Stimulated activated CD8-positive, alpha-beta memory T cell treated with anti-CD3 and anti-CD28 coated beads, Interleukin-4, amount 100 ng/mL, for 24 hours (primary cell): ENCODE data around the gene CBFA2T3.

Experiments used
- DNase-seq: peaks from one replicate; pipeline ENCODE4 v3.0.0-alpha.2; 2020; ENCODE audit warnings: low read depth

The CBFA2T3 gene

DNA sequence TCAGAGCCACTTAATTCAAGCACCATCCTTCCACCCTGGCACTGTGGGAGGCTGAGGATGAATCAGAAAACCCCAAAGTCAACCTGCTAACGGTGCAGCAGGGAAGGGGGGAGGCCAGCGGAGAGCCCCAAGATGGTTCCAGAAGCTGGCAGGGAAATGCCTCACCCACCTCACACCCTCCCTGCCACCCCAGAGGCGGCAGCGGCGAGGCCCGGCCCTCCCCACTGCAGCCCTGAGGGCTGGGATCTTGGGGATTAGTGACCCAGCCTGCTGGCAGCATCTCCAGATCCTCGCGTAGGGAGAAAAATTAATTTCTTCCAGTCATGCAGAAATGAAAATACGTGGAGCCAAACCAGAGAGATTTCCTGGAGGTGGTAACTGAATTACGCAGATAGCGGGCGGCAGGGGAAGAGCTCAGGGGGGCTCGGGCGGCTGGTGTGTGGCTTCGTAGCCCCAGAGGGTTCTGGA lies 38.2 kb downstream of the CBFA2T3 start:
- DNase-seq, result no peak

DNA sequence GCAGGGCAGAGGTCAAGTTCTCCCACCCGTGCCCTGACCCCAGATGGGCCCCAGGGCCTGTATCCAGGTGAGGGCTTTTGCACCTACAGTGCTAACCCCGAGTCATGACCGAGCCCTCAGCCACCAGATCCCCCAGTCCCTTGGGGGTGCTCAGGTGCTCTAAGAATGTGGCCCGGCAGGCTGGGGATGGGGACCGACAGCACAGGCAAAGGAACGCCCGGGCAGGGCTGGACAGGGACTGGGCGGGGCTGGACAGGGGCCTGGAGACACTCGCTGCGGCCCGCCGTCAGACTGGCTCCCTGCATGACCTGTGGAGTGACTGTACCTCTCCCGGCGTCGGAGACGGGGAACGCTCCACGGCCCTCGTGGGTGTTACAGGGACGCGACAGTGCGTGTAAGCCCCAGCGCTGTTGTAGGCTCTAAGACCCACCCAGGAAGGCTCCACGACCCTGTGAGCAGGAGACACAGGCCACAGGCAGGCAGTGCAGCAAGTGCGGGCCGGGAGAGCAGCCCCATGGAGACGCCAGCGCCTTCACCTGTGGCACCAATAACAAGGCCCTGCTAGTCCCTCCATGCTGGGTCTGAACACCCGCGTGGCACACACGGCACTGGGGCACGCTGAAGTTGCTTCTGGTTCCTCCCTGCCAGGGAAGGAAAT lies 38.8 kb downstream of the CBFA2T3 start:
- DNase-seq, result no peak

DNA sequence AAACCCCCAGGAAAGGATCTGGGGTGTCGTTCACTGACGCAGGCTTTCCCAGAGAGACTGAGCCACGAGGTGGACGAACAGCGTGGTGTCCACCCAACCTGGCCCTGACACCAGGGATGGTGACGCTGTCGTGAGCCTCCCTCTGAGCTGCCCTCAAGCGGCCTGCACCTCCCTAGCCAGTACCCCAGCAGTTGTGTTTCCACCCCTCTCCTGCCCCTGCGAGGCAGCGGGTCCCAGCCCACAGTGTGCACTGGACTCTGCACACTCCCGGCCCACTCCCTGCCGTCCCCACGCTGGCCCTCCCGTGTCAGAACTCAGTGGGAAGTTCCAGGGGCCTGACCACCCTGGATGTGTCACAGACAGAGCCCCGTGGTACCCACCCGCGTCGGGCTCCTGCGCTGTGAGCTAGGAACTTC lies 39.8 kb downstream of the CBFA2T3 start:
- no peak for DNase-seq

DNA sequence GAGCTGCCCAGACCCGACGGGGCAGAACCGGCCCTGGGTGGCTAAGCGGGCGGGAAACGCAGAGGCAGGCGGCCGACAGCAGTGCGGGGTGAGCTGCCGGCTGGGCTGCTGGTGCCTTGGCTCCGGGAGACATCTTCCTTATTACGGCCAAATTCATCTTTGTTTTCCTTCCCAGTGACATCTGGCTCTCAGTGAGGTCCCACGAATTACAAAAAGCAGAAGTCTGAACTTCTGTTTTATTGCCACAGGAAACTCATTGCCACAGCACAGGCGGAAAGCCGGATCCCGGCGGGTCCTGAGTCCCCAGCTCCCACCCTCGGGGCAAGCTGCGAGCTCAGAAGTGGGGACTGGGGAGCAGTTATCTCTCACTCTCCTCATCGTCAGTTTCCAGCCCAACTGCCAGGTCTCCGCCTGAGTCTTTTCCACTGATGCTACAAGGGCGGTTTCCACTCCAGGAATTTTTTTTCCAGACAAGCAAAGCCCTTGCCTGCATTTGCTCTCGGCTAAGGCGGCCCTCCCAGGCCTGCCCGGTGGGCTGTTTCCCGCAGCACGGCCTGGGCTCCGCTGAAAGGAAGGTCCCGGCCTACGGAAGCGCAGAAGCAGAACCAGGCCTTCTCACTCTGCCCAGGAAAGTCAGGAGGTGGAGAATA lies 40.3 kb downstream of the CBFA2T3 start:
- no peak for DNase-seq

DNA sequence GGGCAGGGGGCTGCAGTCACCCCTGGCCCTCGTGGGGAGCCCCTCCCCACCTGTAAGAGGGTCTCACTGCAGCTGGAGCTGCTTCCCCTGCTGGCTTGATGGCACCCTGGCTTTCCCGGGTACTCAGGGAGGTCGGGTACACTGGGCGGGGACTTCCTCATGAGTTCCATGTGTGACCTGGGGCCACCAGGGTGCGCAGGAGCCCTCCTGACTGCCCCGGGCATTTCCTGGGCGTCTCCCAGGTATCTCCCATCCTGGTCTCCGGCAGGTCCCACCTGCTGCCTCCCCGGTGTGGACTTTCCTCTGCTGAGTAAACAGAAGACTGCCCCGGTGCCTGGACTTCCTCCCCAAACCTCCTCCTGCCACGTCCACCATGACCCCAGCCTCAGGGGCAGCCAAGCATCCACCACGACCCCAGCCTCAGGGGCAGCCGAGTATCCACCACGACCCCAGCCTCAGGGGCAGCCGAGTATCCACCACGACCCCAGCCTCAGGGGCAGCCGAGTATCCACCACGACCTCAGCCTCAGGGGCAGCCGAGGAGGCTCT lies 40.9 kb downstream of the CBFA2T3 start:
- no peak for DNase-seq

DNA sequence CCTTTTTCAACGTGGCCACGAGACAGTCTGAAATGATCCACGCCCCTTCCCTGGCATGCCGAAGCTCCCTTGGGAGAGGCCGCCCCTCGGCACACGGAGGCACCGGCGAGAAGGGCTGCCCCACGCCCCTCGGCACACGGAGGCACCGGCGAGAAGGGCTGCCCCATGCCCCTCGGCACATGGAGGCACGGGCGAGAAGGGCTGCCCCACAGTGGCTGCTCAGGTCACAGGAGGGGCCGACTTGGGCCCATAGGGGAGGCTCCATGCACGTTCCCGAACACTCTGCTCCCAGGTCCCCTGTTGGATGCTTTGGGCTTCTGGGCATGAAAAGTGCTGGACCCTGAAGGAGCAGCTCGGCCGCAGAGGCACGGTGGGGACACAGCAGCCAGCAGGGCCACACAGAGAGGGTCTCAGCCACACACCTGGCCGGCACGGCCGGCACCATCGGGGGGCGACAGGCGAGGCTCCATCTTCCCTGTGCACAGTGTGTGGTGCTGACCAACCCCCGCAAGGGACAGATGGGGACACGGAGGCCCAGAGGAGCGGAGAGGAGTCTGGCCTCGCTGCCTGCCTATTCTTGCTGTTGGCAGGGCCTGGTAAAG lies 42.8 kb downstream of the CBFA2T3 start:
- DNase-seq, result no peak

DNA sequence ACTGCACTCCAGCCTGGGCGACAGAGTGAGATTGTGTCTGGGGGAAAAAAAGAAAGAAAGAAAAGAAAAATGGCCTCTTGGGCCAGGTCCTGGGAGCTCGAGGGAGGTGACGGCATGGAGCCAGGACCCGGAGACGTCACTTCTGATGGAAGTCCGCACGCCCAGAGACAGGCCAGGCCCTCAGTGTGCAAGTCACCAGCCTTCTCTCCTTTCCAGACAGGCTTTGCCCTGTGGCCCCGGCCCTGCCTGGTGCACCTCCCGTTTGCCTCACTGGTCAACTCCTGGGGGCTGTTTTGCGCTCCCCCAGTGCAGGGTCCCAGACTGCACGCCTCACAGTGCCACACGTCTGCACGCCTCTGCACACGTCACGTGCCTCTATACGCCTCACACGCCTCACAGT lies 44.1 kb downstream of the CBFA2T3 start:
- no peak for DNase-seq

DNA sequence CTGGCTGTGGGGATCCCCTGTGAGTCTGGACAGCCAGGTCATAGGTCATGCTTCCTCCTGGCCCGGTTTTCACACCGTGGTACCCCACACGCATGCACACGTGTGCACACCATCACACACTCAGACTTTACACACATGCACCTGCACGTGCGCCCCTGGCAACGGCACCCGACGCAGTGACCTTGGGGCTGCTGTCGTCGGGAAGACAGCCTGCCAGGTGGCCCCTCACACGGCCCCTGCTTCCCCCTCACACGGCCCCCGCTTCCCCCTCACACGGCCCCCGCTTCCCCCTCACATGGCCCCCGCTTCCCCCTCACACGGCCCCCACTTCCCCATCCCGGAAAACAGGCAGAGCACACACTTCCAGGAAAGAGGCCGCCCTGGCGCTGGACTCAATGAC lies 45.1 kb downstream of the CBFA2T3 start:
- DNase-seq, result no peak

DNA sequence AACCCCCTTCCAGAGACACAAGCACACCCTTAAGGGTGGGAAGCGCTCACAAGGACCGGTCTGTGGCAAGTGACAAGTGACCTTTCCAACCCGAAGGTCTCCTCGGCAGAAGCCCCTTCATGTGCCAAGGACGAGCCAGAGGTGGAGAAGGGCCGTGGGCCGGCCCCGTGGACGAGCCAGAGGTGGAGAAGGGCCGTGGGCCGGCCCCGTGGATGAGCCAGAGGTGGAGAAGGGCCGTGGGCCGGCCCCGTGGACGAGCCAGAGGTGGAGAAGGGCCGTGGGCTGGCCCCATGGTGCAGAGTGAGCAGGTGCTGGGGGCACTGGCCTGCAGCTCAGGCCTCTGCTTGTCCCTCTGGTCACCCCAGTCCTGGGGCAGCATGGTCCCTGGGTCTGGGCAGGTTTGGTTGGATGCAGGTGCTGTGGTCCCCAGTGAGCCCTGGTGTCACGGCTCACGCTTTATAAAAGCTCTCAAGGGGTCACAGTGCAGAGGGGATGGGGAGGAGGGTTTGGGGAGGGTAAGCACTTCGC lies 45.6 kb downstream of the CBFA2T3 start:
- DNase-seq, result no peak

DNA sequence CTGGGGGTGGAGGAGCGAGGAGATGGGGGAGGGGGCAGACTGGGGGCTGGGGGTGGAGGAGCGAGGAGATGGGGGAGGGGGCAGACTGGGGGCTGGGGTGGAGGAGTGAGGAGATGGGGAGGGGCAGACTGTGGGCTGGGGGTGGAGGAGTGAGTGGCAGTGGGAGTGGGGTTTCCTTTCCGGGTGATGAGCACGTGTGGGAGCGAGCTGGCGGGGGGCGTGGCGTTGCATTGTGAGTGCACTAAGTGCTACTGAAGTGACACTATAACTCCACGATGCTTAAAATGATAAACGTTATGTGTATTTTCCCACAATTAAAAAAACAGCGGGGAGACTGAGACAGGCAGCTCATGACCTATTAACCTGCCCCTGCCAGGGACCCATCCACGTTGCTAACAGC lies 46.3 kb downstream of the CBFA2T3 start:
- no peak for DNase-seq

DNA sequence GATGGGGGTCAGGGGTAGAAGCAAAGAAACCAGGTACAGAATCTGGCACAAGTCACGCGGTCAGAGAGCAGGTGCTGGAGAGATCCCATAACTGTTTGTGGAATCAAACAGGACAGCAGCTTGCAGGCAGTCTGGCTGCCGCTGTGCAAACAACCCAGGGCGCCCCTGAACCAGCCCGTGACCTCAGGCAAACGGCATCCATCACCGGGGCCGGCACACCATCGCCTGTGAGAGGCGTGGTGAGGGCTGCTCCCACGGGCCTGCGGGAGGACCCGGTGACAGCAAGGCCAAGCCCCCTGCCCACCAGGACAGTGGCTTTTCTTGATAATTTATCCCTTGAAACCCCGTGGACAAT lies 47.9 kb downstream of the CBFA2T3 start:
- DNase-seq, result no peak

DNA sequence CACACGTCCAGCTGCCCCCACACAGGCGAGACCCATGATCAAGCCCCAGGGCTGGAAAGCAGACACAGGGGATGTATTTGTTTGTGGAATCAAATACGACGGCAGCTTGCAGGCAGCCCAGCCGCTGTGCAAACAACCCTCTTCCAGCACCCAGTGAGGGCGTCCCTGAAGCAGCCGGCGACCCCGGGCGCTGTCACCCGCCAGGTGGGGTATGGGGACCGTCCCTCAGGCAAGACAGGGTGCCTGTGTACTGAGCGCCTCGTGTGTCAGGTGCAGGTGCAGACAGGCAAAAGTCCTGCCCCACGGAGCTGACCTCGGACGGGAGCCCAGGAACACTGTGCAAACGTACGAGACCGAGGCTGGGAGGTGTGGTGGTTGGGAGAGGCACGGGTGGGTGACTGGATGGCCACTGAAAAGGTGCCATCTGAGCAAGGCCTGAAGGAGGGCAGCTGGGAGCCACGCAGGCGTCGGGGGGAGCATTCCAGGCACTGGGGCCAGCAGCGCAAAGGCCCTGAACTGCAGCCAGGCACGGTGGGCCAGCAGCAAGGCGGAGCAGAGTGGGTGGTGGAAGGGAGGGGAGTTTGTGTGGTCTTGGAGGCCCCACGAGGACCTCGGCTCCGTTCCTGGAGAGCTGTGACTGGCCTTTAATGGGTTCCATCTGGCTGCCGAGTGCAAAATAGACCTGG lies 48.5 kb downstream of the CBFA2T3 start:
- no peak for DNase-seq

DNA sequence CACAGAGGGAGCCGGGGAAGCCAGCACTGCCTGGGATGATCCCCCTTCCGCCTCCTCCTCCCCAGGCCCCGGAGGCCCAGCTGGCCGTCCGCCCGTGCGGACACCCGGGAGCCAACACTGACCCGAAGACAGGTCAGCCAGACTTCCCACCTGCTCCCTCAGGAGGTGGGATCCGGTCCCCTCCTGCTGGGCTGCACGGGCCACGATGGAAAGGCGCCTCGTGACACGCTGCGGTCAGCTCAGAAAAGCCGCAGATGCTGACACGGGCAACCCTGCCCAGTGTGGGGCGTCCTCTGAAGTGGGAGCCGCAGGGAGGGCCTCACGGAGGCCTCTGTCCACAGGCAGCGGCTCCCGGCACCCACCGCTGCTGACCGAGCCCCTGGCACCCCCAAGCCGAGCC lies 49.3 kb downstream of the CBFA2T3 start:
- DNase-seq, result no peak

DNA sequence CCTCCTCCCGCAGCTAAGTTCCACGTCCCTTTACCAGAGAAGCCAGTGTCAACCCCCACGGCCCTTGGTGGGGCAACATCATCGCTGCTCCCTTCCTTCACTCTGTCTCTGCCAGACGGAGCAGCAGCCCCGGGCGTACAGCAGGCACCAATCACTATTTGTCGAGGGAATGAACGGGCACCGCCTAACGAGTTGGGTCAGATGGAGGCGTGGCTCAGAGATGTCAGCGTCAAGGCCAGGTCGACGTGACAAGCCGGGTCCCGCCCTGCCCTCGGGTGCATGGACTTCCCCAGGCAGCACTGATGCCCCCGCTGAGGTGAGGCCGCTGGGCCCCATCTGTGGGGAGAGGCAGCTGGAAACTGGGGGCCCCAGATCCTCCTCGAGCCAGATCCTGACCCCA lies 50.0 kb downstream of the CBFA2T3 start:
- DNase-seq, result no peak

DNA sequence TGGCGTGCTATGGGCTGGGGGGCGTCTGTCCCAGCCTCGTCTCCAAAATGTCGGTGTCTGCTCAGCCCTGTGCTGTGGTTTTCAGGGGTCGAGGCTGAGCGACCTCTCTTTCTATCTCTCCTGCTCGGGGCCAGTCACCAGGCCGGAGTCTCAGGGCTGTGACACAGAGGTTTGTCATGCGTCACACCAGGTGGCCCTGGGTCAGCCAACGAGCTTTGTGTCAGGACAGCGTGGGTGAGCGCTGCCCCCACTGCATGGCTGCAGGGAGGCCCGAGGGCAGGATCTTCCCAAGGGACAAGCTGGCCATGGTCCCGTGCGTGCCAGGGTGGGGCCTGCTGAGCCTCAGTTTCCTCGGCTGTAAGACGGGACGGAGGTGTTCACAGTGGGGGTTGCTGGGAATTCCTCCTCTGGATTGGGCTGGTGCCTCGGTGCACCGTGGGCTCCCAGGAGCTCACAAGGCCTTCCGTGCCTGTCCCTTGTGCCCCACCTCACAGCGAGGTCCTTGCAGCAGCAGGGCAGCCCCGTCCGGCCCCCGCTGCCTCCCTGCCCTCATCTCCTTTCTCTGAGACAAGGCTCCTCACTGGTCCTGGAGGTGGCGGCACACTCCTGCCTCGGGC lies 50.5 kb downstream of the CBFA2T3 start:
- DNase-seq, result no peak

DNA sequence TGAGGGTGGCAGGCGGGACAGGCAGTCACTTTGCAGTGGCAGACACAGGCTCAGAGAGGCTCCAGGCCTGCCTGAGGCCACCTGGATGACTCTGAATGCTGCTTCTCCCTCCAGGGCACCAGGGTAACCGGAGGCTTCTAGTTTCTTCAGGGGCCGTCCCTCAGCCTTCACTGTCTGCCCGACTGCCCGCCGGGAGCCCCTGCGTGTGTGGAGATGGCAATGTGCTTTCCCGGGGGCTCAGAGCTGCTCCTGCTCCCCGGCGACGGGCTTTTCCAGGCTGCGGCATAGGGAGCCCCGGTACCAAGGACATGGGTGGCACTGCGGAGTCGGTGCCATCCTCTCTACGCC lies 51.5 kb downstream of the CBFA2T3 start:
- no peak for DNase-seq

DNA sequence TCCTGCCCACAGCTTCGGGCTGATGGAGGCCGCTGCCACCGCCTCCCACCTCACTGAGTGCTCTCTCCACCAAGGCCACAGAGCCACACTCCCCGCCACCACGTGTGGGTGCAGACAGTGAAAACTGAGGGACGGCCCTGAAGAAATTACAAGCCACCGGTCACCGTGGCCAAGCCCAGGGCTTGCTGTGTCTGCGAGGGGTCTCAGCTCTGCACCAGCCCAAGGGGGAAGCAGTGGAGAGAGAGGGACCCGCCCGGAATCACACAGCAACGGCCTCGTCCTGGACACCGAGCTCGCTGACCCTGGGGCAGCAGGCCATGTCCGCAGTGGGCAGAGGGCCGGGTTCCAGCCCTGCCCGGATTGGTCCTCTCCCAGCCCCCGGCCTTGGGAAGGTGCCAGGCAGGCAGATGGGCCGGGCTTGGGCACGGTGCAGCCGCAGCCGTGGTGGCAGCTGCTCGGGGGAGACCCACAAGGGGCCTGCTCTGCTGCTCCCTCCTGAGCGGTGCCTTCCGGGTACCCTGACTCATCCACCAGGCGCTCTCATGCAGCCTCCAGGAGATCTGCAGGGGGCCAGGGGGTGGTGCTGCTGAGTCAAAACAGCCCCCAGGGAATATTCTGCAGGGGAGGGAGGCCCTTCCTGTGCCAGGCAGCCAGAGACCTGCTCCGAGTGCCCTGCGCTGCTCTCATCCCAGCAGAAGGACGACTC lies 52.0 kb downstream of the CBFA2T3 start:
- DNase-seq, result no peak

DNA sequence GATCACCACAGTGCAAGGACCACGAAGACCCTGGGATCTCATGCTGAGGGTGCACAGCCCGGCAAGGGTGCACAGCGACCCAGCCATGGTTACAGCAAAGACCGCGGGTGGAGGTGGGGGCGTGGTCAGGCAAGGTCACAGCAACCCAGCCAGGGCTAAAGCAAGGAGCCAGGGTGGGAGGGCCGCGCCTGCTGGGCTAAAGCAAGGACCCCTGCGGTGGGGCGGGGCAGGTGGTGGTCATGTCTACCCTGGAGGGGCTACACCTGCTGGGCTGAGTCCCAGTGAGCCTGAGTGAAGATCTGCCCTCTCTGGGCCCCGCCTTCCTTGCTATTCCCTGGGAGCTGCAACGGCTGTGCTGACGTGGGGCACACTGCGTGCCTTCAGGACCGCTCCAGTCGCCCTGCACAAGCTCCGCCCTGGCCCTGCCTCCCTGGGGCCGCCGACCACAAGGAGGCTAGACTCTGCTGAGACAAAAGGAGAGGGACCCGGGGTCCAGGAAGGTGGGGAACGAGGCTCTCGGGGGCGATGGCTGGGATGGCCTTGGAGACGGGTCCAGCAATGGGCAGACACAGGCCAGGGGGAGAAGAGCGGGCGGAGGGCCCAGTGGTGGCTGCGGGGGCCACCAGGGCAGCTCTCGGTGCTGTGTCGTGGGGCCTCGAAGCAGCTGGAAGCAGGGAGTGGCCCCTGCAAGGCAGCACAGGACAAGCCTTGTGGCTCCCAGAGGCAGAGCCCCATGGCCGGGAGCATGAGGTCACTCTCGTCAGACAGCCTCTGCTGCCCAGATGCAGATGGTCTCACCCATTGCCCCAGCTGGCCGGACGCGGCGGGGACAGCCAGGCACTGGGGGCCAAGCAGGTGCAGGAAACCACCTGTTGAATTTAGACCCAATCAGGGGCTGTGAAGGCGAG lies 52.8 kb downstream of the CBFA2T3 start:
- no peak for DNase-seq

DNA sequence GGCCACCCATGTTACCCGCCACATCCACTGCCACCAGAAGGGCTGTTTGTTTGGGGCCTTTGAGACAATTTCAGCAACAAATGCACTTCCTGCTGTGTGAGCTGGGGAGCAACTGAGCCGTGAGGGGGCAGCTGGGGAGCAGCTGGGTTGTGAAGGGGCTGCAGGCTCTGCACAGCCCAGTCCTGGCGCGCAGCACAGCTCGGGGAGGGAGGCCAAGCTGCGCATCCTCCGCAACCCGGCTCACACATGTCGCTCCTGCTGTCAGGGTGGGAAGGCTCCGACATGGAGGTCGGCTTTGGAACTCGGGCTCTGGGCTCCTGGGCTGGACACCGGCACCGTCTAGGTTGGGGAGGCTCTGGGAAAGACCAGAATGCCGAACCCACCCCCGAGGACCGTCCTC lies 53.6 kb downstream of the CBFA2T3 start:
- DNase-seq, result no peak

DNA sequence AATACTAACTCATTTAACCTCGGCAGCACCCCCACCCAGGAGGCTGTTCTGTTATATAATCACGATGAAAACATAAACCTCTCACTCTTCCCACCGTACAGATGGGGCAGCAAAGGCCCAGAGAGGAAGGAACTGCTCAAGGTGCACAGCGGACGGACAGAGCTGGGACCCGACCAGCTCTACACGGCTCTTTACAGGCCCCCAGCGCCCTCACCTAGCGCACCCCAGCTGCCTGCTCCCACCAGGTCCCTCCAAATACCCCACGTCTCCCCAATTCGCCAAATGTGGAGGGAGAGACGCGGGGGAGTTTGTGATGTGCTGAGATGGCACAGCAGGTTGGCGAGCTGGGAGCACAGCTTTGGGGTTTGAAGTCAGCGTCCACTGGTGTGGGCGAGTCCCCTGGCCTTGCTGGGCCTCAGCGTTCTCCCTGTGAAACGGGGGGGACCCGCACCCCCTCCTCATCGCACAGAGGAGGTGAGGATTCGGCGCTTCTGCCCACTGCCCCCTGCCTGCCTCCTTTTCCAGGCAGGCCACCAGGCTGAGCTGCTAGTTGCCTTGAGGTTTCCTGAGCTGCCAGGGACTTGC lies 54.1 kb downstream of the CBFA2T3 start:
- DNase-seq, result no peak
